Ovary (tissue), 10 donors: ENCODE data around the gene NOTCH1. TPM values are rescaled to one million over a fixed set of nuclear protein-coding genes. Genes with fewer than 3 reads are reported as not detected.
A peak's percentile ranks its signal among the peaks of the same experiment; 100 is the strongest.

ENCODE experiments used
- DNase-seq, 5 donors: peaks; one replicate each; pipeline ENCODE4 v3.0.0-alpha.2; 2019 to 2020
- H3K27ac ChIP-seq, 2 donors: fragments of 200-600 bp; one replicate each; pipeline versions ENCODE4 v1.5.1 to v1.8.0; 2019 to 2022
- H3K27me3 ChIP-seq: fragments of 200-600 bp; one replicate; pipeline ENCODE4 v1.8.0; 2022
- H3K36me3 ChIP-seq: fragments of 200-600 bp; sonication (generic); one replicate; pipeline ENCODE4 v1.5.1; 2019
- H3K4me1 ChIP-seq: one replicate; pipeline ENCODE4 v1.8.1; 2013; ENCODE audit warnings: mild to moderate bottlenecking, moderate library complexity; ENCODE audit not compliant: insufficient read depth
- H3K4me3 ChIP-seq: fragments of 200-600 bp; sonication (generic); one replicate; pipeline ENCODE4 v1.5.1; 2017
- H3K9me3 ChIP-seq, 2 donors: fragments of 200-600 bp in 1 of 2; sonication (generic) in 1 of 2; one replicate each; pipeline versions ENCODE4 v1.5.1 to v1.8.1; 2013 to 2019; ENCODE audit warnings: mild to moderate bottlenecking in 1 of 2, moderate library complexity in 1 of 2
- CTCF ChIP-seq, 3 donors: fragments of 450-650 bp in 2 of 3; fragments of 200-600 bp in 1 of 3; IDR thresholded peaks; one replicate each; pipeline versions ENCODE4 v1.5.1 to v1.8.0; 2016 to 2022; ENCODE audit warnings: antibody characterized with exemption in 3 of 3, mild to moderate bottlenecking in 1 of 3
- EP300 ChIP-seq: sonication (generic); formaldehyde crosslinking; IDR thresholded peaks from one replicate; pipeline ENCODE4 v1.6.1; 2017; ENCODE audit warnings: antibody characterized with exemption
- POLR2A ChIP-seq: fragments of 450-650 bp; IDR thresholded peaks from one replicate; pipeline ENCODE4 v1.6.1; 2017; ENCODE audit warnings: antibody characterized with exemption, mild to moderate bottlenecking, moderate library complexity
- WGBS, 3 donors: extraction: QIAGEN DNeasy Blood & Tissue Kit in 1 of 3; methylation state at CpG; one replicate each; pipeline versions ENCODE4 v1.1.5 to v1.1.7; 2013 to 2017; 5-methylcytosine and 5-hydroxymethylcytosine counted together
- intact Hi-C, 4 donors: fragments of 100-400 bp; cut with DNase I; formaldehyde crosslinking; loops; one replicate each; pipeline versions ENCODE4 v1.11.0 to v1.15.1; 2022 to 2023
- long read RNA-seq, 3 donors: library from polyadenylated mRNA in 2 of 3; unstranded in 2 of 3; transcript quantifications; one replicate each; pipeline ENCODE4 v2.0.0 and lab custom pipeline, GENCODE V29; 2021 to 2026
- polyA plus RNA-seq, 2 donors: library from polyadenylated mRNA; stranded (reverse); fragments of 200-250 nt in 1 of 2; fragments of 350-450 nt in 1 of 2; fragmentation: Illumina TruSeq in 1 of 2; extraction: RNeasy Lipid Tissue Mini Kit (QIAGEN cat#74804) in 1 of 2; gene quantifications; one replicate each; pipeline ENCODE4 v1.2.3, GENCODE V29; 2013 to 2014
- total RNA-seq, 7 donors: library from RNA; depleted of rRNA in 2 of 7; stranded (reverse); fragments of >200 nt in 2 of 7; fragmentation: NEBNext Ultra II Directional in 3 of 7; extraction: Animal tissue kit (Norgen Biotek cat#: 25700) in 3 of 7; gene quantifications; one replicate each; pipeline versions ENCODE4 v1.1.0 to v1.2.4, GENCODE V29; 2016 to 2023
- donor health status: DM: no; HTN: no; CAD: no; lungs with moderate emphysema.
- donor health status: DM: no; HTN: no; CAD: no.
- donor health status: Bipolar disorder and iron deficiency.
- donor health status: DM: yes; HTN: yes; CAD: no.
- donor health status: DM: no; HTN: no; CAD: no.
- donor health status: DM: yes; HTN: yes; CAD: no.

Gene NOTCH1
- total RNA-seq (10 to 100 TPM in 6 of 7 donors, 1 to 10 TPM in 1; 7.3 to 30.9 (median 17.4) TPM), polyA plus RNA-seq (1 to 10 TPM; 2.5 to 7.8 TPM)
- long read RNA-seq, donor 1, partial matches to known transcripts, result 2 of 16 reads
- long read RNA-seq, donor 1, other reads (novel, unspliced or antisense), result 14 of 16 reads
- long read RNA-seq, donor 2, result 0 reads
- long read RNA-seq, donor 3, partial matches to known transcripts, result 7 of 15 reads
- long read RNA-seq, donor 3, other reads (novel, unspliced or antisense), result 8 of 15 reads

DNA sequence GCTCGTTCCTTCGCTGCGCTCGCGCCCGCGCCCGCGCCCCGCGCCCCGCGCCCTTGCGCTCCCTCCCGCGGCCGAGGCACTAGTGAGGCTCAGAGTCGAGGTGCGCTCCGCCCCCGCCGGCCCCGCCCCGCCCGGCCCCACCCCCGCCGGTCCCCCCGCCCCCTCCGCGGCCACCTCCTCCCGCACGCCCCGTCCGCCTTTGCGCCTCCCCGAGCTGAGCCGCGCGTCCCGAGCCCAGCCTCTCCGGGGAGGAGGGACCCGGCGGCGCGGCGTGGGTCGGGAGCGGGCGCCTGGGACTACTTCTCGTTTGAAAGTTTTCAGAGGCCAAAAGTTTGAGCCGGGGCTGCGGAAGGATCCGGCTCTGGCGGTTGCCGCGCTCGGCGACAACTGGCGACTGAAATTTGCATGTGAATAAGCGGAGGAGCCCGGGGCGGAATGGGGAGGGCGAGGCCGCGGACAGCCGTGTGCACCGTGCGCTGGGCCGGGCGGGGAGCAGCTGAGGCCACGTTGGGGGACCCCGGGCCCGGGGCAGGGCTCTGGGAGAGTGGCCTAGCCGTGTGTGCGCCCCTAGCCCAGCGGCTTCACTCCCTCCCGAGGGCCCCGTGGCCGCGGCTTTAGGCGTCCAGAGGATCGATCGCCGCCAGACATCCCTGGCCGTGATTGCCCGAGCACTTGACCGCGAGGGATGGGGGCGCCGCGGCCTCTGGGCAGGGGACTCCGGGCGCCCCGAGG, at the start of gene NOTCH1:
Gene NOTCH1, minus strand, starts transcription at position 84 of the 732 bp plus-strand sequence. CDS start 262 bp downstream, outside the sequence.
- no peak for TF ChIP-seq CTCF (IDR thresholded peaks at IDR 0.05)
- peak; percentile 26 for TF ChIP-seq POLR2A
- TF ChIP-seq EP300, result no peak
- Histone ChIP-seq H3K36me3 (no peaks in the 10 kb centered on the region), H3K4me3 (peak within 1 kb of the TSS; percentile 71), H3K4me1 (peaks cover 18% of the 10 kb centered on the region), H3K27me3 (no peaks in the 10 kb centered on the region), H3K9me3 (no peaks in the 10 kb centered on the region), H3K27ac (peak within 1 kb of the TSS; percentile 85 to 89)
- WGBS, 3 donors, result 0 to 1% (median 0%) methylated on average over 43 to 92 of the region's 94 CpGs
- intact Hi-C loops, result loop anchor here in 2 of 4 donors (2.0 to 10.0 kb wide), 2 partner anchors 25 to 61 kb away; partner anchors contain the start of gene SEC16A (in 1 of the 2)
- DNase-seq, result peak; percentile 83 to 87 (median 84)

DNA sequence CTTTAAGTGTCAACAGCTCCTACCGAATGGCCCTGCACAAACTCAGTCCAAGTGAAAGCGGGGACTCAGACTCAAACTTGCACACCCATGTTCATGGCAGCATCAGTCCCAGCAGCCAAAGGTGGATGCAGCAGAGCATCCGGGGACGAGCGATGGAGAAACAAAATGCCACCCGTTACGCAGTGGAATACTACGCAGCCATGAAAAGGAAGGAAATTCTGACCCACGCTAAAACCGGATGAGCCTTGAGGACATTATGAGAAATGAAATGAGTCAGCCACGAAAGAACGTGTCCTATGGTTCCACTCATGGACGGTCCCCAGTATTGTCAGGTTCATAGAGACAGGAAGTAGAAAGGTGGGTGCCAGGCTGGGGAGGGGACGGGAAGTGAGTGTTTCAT, 48.6 kb upstream of the NOTCH1 start:
- no peak for DNase-seq
- Histone ChIP-seq H3K9me3 (no peaks in the 10 kb centered on the region), H3K36me3 (no peaks in the 10 kb centered on the region), H3K27ac (no peak overlapping the region), H3K27me3 (no peaks in the 10 kb centered on the region), H3K4me1 (no peaks in the 10 kb centered on the region), H3K4me3 (no peak overlapping the region)
- TF ChIP-seq POLR2A, result no peak
- no peak for TF ChIP-seq EP300
- no peak for TF ChIP-seq CTCF (IDR thresholded peaks at IDR 0.05)
- 90 to 93% (median 92%) methylated on average over 14 of the region's 14 CpGs for WGBS, 3 donors
- intact Hi-C loops, result no loop called here

DNA sequence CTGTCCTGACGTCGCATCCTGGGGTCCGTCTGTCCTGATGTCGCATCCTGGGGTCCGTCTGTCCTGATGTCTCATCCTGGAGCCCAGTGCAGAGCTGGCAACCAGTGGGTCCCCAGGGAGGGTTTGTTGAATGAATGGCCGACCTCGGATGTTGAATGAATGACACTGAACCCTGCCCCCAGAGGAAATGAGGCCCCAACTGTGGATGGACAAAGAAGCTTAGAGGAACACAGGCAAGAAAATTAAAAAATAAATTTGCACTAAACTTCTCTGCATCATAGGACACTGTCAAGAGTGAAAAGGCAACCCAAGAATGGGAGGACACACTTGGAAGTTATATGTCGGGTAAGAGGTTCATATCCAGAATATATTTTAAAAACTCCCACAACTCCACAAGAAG, 47.7 kb upstream of the NOTCH1 start:
- no peaks in the 10 kb centered on the region for H3K27me3 ChIP-seq
- no peak for TF ChIP-seq CTCF (IDR thresholded peaks at IDR 0.05)
- no peak for TF ChIP-seq POLR2A
- TF ChIP-seq EP300, result no peak

GRCh38 chr9:136592666-136593065, 46.8 kb upstream of the NOTCH1 start:
- Histone ChIP-seq H3K4me3 (no peak overlapping the region), H3K9me3 (no peaks in the 10 kb centered on the region), H3K36me3 (no peaks in the 10 kb centered on the region), H3K4me1 (peaks cover 9% of the 10 kb centered on the region), H3K27me3 (no peaks in the 10 kb centered on the region), H3K27ac (no peak overlapping the region)
- no peak for DNase-seq
- intact Hi-C loops, result no loop called here
- TF ChIP-seq POLR2A (no peak), EP300 (no peak), CTCF (IDR thresholded peaks at IDR 0.05) (no peak)
- WGBS, 3 donors, result 86 to 94% (median 88%) methylated on average over 5 to 13 of the region's 13 CpGs

More for the DNA sequence above, 47.7 kb upstream of the NOTCH1 start:
- H3K9me3 ChIP-seq, result no peaks in the 10 kb centered on the region
- intact Hi-C loops, result no loop called here
- DNase-seq, result no peak
- no peak overlapping the region for H3K4me3 ChIP-seq
- WGBS, 3 donors, result 68 to 80% (median 76%) methylated on average over 8 of the region's 8 CpGs
- no peaks in the 10 kb centered on the region for H3K36me3 ChIP-seq
- no peak overlapping the region for H3K27ac ChIP-seq
- H3K4me1 ChIP-seq, result peaks cover 6% of the 10 kb centered on the region
